LNCAP (cell line): ENCODE results near the gene SOAT1.

Experiments
- TF ChIP-seq, protein P1 (sequence below): fragments of 450-650 bp; IDR thresholded peaks from 2 replicates; pipeline ENCODE4 v1.5.1; 2017; ENCODE audit warnings: mild to moderate bottlenecking

Gene SOAT1

DNA sequence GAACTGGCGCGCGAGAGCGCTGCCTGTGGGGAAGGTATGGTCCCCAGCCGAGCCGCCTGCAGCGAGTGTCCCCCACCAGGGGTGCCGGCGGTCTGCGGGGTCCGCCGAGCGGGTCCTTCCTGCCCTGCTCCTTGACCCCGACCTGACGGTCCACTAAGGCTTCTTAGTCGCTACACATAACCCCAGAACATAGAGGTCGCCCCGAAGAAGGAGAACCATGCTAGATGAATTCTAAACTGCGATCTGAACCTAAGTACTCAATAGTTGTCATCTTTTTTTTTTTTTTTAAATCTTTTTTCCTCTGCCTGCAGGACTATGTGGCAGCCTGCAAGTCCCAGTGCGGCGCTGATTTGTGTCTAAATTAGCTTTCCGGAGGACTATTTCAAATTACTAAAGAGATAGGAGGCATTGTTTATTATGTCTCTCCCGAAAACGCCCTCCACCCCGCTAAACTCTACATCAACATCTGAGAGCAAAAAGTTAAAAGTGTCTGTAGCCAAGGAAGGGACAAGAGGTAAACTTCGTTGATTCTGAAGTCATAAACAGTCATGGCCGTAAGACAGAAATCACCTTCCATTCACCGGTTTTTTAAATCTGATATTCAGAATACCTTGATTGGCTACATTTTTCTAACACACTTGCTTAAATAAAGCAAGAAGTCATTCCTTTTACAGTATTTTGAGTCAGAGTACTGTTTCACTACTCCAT, 72.7 kb downstream of the SOAT1 start:
- TF ChIP-seq, protein P1, sequence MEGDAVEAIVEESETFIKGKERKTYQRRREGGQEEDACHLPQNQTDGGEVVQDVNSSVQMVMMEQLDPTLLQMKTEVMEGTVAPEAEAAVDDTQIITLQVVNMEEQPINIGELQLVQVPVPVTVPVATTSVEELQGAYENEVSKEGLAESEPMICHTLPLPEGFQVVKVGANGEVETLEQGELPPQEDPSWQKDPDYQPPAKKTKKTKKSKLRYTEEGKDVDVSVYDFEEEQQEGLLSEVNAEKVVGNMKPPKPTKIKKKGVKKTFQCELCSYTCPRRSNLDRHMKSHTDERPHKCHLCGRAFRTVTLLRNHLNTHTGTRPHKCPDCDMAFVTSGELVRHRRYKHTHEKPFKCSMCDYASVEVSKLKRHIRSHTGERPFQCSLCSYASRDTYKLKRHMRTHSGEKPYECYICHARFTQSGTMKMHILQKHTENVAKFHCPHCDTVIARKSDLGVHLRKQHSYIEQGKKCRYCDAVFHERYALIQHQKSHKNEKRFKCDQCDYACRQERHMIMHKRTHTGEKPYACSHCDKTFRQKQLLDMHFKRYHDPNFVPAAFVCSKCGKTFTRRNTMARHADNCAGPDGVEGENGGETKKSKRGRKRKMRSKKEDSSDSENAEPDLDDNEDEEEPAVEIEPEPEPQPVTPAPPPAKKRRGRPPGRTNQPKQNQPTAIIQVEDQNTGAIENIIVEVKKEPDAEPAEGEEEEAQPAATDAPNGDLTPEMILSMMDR, result no peak

DNA sequence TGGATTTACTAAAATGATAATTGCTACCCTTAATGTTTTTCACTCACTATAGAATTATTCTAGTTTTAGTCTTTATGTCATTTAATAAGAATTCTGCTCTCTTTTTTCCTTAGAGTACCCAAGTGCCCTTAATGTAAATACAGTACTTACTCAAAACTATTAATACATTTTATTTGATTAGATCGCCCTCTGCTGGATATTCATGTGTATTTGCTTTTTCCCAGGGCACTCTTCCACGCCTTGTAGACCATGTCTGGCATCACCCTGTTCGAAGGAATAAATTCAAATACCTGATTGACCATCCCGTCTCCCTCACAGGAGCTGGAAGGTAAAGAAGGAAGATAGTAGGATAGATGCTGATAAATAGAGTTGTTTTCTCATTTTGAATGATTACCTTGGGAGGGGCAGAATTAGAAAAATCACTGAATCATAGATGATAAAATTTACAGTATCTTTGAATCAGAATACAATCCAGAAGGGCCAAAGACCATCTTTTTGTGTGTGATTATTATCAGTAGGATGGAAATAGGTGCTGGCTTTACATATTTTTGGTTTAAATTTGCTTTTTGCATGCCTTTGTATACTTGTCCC, 76.2 kb downstream of the SOAT1 start:
- TF ChIP-seq, protein P1, result peak; percentile 84

DNA sequence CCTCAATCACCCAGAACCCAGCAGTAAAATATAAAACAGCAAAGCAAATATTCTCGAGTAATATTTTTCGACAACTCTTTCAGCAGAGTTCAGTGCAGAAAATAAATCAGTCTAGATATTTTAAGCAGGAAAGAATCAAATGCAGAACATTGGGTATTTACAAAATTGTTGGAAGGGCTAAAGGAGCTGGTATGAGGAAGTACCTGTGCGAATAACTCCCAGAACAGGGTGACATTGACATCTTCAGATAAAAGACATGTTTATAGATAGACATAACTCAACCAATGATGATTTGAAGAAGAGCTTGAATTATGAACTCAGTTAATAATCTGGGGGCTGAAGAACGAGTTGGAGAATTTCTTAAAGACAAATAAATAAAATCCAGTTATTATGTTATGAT, 78.6 kb downstream of the SOAT1 start:
- TF ChIP-seq, protein P1, result no peak

DNA sequence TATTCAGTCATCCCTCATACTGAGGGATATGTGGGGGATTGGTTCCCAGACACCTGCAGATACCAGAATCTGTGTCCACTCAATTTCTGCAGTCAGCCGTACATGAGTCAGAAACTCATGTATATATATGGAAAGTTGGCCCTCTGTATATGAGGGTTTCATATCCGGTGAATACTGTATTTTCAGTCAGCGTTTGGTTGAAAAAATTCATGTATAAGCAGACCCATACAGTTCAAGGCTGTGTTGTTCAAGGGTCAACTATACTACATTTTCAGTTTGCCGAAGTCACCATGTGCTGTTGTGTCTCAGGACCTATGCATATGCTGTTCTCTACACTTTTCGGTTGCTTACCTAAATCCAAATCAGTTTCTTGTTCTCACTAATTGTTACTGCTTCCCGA, 82.6 kb downstream of the SOAT1 start:
- TF ChIP-seq, protein P1, result no peak

DNA sequence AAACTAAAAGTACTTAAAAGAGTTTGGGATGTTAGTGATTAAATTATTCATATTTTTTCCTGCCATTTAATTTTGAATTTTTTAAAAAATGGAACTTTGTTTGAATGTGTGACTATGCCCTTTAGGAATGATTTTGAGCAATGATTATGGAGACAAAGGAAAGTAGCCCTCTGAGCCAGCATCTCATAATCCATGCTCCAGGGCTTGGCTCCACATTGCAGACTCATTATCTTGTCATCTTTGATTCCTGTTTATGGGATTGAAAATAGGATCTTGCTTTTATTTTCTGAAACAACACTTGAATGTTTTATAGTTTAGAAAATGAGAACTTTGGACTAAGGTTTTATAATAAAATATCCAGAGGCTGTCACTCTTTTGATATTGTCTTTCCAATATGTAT, 86.7 kb downstream of the SOAT1 start:
- TF ChIP-seq, protein P1, result no peak

DNA sequence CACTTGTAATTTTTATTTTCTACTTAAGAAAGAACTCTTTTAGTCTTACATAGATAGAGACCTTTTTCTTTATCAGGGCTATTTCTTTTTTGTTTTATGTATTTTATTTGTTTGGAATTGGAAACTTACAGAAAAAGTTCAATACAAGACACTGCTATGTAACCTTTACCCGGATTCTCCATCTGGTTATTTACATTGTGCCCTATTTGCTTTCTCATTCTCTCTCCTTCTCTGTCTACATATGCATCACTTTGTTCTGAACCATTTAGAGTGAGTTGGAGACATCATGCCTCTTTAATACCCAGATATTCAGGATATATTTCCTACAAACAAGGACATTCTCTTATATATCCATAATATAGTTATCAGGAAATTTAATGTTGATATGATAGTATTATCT, 90.4 kb downstream of the SOAT1 start:
- TF ChIP-seq, protein P1, result no peak

DNA sequence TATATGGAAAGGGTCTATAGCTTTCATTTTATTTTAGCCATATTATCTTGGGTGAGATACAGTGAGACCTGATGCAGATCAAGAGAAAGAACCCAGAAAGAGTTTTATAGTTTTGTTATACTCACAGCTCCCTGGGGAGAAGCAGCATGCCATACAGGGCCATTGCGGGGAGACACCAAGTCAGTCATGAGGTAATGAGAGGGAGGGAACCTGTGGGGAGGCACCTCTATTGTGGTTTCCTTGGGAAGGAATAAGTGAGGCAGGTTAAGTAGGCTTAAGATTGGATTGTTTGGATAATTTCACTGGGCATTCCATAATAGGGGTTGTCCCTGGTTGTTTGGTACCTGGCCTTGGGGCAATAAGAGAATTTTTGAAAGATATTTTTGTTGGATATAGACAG, 91.9 kb downstream of the SOAT1 start:
- TF ChIP-seq, protein P1, result no peak
